OCI-M2 (cell line): ENCODE measurements around the gene ADGRB3.

ENCODE experiments used
- DNase-seq: peaks from one replicate; lab custom pipeline; 2025; ENCODE audit not compliant: unreplicated experiment; lab: John Stamatoyannopoulos, UW

ADGRB3 gene

GRCh38 chr6:69019832-69020231 lies 384.8 kb downstream of the ADGRB3 start:
- DNase-seq: no peak

GRCh38 chr6:69022993-69023392 lies 387.9 kb downstream of the ADGRB3 start:
- DNase-seq: no peak

GRCh38 chr6:69026243-69026642 lies 391.2 kb downstream of the ADGRB3 start:
- DNase-seq: no peak

GRCh38 chr6:69026715-69027114 lies 391.6 kb downstream of the ADGRB3 start:
- DNase-seq: no peak

GRCh38 chr6:69027861-69028260 lies 392.8 kb downstream of the ADGRB3 start:
- no peak for DNase-seq

GRCh38 chr6:69038841-69039240 lies 403.8 kb downstream of the ADGRB3 start:
- DNase-seq: no peak

GRCh38 chr6:69042297-69042696 lies 407.2 kb downstream of the ADGRB3 start:
- no peak for DNase-seq

GRCh38 chr6:69044534-69044933 lies 409.5 kb downstream of the ADGRB3 start:
- DNase-seq: no peak

- DNase-seq: no peak
Observed at GRCh38 chr6:69059413-69059812, 424.3 kb downstream of the ADGRB3 start.

- no peak for DNase-seq
Observed at GRCh38 chr6:69061066-69061465, 426.0 kb downstream of the ADGRB3 start.

GRCh38 chr6:69063401-69063800 lies 428.3 kb downstream of the ADGRB3 start:
- no peak for DNase-seq

GRCh38 chr6:69064226-69064625 lies 429.1 kb downstream of the ADGRB3 start:
- DNase-seq: no peak

GRCh38 chr6:69069881-69070280 lies 434.8 kb downstream of the ADGRB3 start:
- DNase-seq: no peak

GRCh38 chr6:69072796-69073195 lies 437.7 kb downstream of the ADGRB3 start:
- no peak for DNase-seq

- DNase-seq: no peak
Observed at GRCh38 chr6:69084746-69085335, 449.8 kb downstream of the ADGRB3 start.

GRCh38 chr6:69086689-69087088 lies 451.6 kb downstream of the ADGRB3 start:
- DNase-seq: no peak

- DNase-seq: no peak
Observed at GRCh38 chr6:69089539-69089938, 454.5 kb downstream of the ADGRB3 start.

GRCh38 chr6:69090132-69090531 lies 455.1 kb downstream of the ADGRB3 start:
- no peak for DNase-seq

- DNase-seq: no peak
Observed at GRCh38 chr6:69096681-69097080, 461.6 kb downstream of the ADGRB3 start.

- DNase-seq: no peak
Observed at GRCh38 chr6:69097948-69098347, 462.9 kb downstream of the ADGRB3 start.

GRCh38 chr6:69098910-69099309 lies 463.8 kb downstream of the ADGRB3 start:
- no peak for DNase-seq

- DNase-seq: no peak
Observed at GRCh38 chr6:69100772-69101171, 465.7 kb downstream of the ADGRB3 start.

GRCh38 chr6:69102416-69102815 lies 467.3 kb downstream of the ADGRB3 start:
- no peak for DNase-seq

GRCh38 chr6:69105288-69105687 lies 470.2 kb downstream of the ADGRB3 start:
- DNase-seq: no peak
